ENCODE results near the gene NME4.
"Not testable (repeated sequence)": the region's sequence is repeated elsewhere in the genome, so short reads cannot be mapped to it uniquely, and the experiment has no call there.

The NME4 gene

GRCh38 chr16:386641-387156 is 10.3 kb upstream of the NME4 start:
- peaks cover under 1% of the 10 kb centered on the region; the same call in 1 of the 2 replicates for H3K9me3 ChIP-seq (ENCODE audit: insufficient read depth, low read length)
- no peak overlapping the region for H3K4me3 ChIP-seq (ENCODE audit: insufficient read length, low read depth)
- peaks cover 15% of the 10 kb centered on the region for H3K4me1 ChIP-seq (ENCODE audit: insufficient read depth, insufficient read length)
- no peaks in the 10 kb centered on the region for H3K36me3 ChIP-seq (ENCODE audit: insufficient read depth, insufficient read length, low read length)
- no peak overlapping the region for H3K9ac ChIP-seq (ENCODE audit: insufficient read length, low read depth)
- no peak for TF ChIP-seq ZNF274 (IDR thresholded peaks at IDR 0.05; ENCODE audit: low read depth, low read length)
- no peak for TF ChIP-seq SUZ12 (IDR thresholded peaks at IDR 0.05; ENCODE audit: extremely low read depth, insufficient read depth, insufficient read length)
- H3K27me3 ChIP-seq (ENCODE audit: insufficient read depth, insufficient read length): no peaks in the 10 kb centered on the region
- DNase-seq (ENCODE audit: low read depth, low spot score): no peak

DNA sequence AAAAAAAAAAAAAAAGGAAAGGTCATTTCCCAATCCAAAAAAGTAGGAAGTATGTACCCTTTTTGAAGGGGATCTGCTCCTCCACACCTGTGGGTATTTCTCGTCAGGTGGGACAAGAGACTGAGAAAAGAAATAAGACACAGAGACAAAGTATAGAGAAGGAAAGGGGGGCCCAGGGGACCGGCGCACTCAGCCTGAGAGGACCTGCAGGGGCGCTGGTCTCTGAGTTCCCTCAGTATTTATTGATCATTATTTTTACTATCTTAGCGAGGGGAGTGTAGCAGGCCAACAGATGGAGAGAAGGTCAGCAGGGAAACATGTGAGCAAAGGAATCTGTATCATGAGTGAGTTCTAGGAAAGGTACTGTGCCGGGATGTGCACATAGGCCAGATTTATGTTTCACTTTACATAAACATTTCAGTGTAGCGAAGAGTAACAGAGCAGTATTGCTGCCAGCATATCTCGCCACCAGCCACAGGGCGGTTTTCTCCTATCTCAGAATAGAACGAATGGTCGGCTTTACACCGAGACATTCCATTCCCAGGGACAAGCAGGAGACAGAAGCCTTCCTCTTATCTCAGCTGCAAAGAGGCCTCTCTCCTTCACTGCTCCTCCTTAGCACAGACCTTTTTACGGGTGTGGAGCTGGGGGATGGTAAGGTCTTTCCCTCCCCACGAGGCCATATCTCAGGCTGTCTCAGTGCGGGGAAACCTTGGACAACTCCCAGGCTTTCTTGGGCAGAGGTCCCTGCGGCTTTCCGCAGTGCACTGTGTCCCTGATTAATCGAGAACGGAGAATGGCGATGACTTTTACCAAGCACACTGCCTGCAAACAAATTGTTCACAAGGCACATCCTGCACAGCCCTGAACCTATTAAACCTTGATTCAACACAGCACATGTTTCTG is 9.0 kb upstream of the NME4 start:
- peaks cover 14% of the 10 kb centered on the region for H3K4me1 ChIP-seq (ENCODE audit: insufficient read depth, insufficient read length)
- not testable (repeated sequence) for H3K36me3 ChIP-seq (ENCODE audit: insufficient read depth, insufficient read length, low read length); DNase-seq (ENCODE audit: low read depth, low spot score); H3K4me3 ChIP-seq (ENCODE audit: insufficient read length, low read depth); H3K27me3 ChIP-seq (ENCODE audit: insufficient read depth, insufficient read length); H3K9ac ChIP-seq (ENCODE audit: insufficient read length, low read depth); H3K9me3 ChIP-seq (ENCODE audit: insufficient read depth, low read length)

DNA sequence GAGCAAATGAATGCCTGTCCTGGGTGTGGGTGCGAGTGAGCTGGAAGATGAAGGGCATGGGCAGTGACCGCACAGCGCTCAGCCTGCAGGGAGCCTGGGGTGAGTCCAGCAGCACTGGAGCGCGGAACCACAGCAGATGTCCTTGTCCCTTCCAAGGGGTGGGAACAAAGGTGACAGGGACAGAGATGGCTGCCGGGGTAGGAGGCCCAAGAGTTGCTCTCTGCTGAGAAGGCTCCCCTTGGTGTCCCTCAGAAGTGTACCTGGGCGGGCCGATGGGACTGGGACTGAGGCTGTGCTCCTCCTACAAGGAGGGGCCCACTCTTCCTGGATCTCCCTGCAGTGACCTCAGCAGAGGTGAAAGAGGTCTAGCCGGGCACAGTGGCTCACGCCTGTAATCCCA is 7.6 kb upstream of the NME4 start:
- Histone ChIP-seq H3K9me3 (ENCODE audit: insufficient read depth, low read length) (peaks cover 9% of the 10 kb centered on the region; the same call in 1 of the 2 replicates), H3K27me3 (ENCODE audit: insufficient read depth, insufficient read length) (no peaks in the 10 kb centered on the region), H3K36me3 (ENCODE audit: insufficient read depth, insufficient read length, low read length) (no peaks in the 10 kb centered on the region), H3K4me1 (ENCODE audit: insufficient read depth, insufficient read length) (peaks cover 6% of the 10 kb centered on the region), H3K9ac (ENCODE audit: insufficient read length, low read depth) (peak overlapping the region; percentile 29), H3K4me3 (ENCODE audit: insufficient read length, low read depth) (no peak overlapping the region)
- no peak for DNase-seq (ENCODE audit: low read depth, low spot score)
- TF ChIP-seq YY1 (IDR thresholded peaks at IDR 0.05; ENCODE audit: insufficient read depth, insufficient read length) (no peak), ZNF274 (IDR thresholded peaks at IDR 0.05; ENCODE audit: low read depth, low read length) (no peak), SUZ12 (IDR thresholded peaks at IDR 0.05; ENCODE audit: extremely low read depth, insufficient read depth, insufficient read length) (no peak)

- Histone ChIP-seq H3K36me3 (ENCODE audit: insufficient read depth, insufficient read length, low read length) (no peaks in the 10 kb centered on the region), H3K4me1 (ENCODE audit: insufficient read depth, insufficient read length) (peaks cover 4% of the 10 kb centered on the region), H3K9ac (ENCODE audit: insufficient read length, low read depth) (no peak overlapping the region), H3K27me3 (ENCODE audit: insufficient read depth, insufficient read length) (no peaks in the 10 kb centered on the region), H3K4me3 (ENCODE audit: insufficient read length, low read depth) (no peak overlapping the region), H3K9me3 (ENCODE audit: insufficient read depth, low read length) (peaks cover 9% of the 10 kb centered on the region; the same call in 1 of the 2 replicates)
- TF ChIP-seq YY1 (IDR thresholded peaks at IDR 0.05; ENCODE audit: insufficient read depth, insufficient read length): no peak
- TF ChIP-seq ZNF274 (IDR thresholded peaks at IDR 0.05; ENCODE audit: low read depth, low read length): no peak
- no peak for TF ChIP-seq SUZ12 (IDR thresholded peaks at IDR 0.05; ENCODE audit: extremely low read depth, insufficient read depth, insufficient read length)
- peak; percentile 80 for DNase-seq (ENCODE audit: low read depth, low spot score)
Measured at GRCh38 chr16:391885-392335, 5.1 kb upstream of the NME4 start.

DNA sequence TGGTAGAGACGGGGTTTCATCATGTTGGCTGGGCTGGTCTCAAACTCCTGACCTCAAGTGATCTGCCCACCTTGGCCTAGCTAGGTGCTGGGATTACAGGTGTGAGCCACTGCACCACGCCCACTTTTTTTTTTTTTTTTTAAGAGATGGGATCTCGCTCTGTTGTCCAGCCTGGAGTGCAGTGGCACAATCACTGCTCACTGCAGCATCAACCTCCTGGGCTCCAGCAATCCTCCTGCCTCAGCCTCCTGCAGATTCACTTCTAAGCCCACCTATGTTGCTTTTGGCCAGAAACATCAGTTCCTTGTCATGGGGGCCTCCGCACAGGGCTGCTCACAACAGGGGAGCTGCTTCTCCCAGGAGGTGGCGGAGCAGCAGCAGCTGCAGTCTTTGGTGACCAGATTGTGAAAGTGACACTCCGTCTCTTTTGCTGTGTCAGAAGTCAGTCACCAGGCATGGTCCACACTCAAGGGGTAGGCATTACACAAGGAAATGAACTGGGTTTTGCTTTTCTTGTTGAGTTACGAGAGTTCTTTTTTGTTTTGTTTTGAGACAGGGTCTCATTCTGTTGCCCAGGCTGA is 4.5 kb upstream of the NME4 start:
- peaks cover 3% of the 10 kb centered on the region for H3K4me1 ChIP-seq (ENCODE audit: insufficient read depth, insufficient read length)
- peaks cover 9% of the 10 kb centered on the region; the same call in 1 of the 2 replicates for H3K9me3 ChIP-seq (ENCODE audit: insufficient read depth, low read length)
- DNase-seq (ENCODE audit: low read depth, low spot score): no peak
- H3K9ac ChIP-seq (ENCODE audit: insufficient read length, low read depth): no peak overlapping the region
- no peaks in the 10 kb centered on the region for H3K36me3 ChIP-seq (ENCODE audit: insufficient read depth, insufficient read length, low read length)
- TF ChIP-seq YY1 (IDR thresholded peaks at IDR 0.05; ENCODE audit: insufficient read depth, insufficient read length) (no peak), ZNF274 (IDR thresholded peaks at IDR 0.05; ENCODE audit: low read depth, low read length) (no peak), SUZ12 (IDR thresholded peaks at IDR 0.05; ENCODE audit: extremely low read depth, insufficient read depth, insufficient read length) (no peak)
- no peaks in the 10 kb centered on the region for H3K27me3 ChIP-seq (ENCODE audit: insufficient read depth, insufficient read length)
- no peak overlapping the region for H3K4me3 ChIP-seq (ENCODE audit: insufficient read length, low read depth)

DNA sequence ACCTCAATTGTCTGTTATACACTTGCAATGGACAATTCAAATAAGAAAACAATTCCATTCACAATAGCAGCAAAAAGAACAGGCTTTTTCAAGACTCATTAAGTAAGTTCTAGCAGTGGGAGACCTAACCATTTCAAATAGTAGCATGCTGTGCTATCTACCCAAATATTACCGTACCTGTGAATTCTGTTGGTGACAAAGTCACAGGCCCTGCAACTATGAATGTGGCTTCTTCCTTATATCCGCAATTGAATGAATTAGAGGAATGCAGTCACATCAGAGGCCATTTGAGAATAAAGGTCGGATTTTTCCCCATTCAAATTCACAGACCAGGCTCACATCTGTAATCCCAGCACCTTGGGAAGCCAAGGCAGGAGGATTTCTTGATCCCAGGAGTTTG is 800 bp upstream of the NME4 start:
- no peak for DNase-seq (ENCODE audit: low read depth, low spot score)
- peaks cover 9% of the 10 kb centered on the region; the same call in 1 of the 2 replicates for H3K9me3 ChIP-seq (ENCODE audit: insufficient read depth, low read length)
- peak overlapping the region; percentile 81 for H3K9ac ChIP-seq (ENCODE audit: insufficient read length, low read depth)
- peaks cover 19% of the 10 kb centered on the region for H3K4me1 ChIP-seq (ENCODE audit: insufficient read depth, insufficient read length)
- H3K27me3 ChIP-seq (ENCODE audit: insufficient read depth, insufficient read length): no peaks in the 10 kb centered on the region
- H3K4me3 ChIP-seq (ENCODE audit: insufficient read length, low read depth): peak overlapping the region; percentile 52
- peaks cover 29% of the 10 kb centered on the region for H3K36me3 ChIP-seq (ENCODE audit: insufficient read depth, insufficient read length, low read length)
- no peak for TF ChIP-seq YY1 (IDR thresholded peaks at IDR 0.05; ENCODE audit: insufficient read depth, insufficient read length)
- TF ChIP-seq SUZ12 (IDR thresholded peaks at IDR 0.05; ENCODE audit: extremely low read depth, insufficient read depth, insufficient read length): no peak
- no peak for TF ChIP-seq ZNF274 (IDR thresholded peaks at IDR 0.05; ENCODE audit: low read depth, low read length)

DNA sequence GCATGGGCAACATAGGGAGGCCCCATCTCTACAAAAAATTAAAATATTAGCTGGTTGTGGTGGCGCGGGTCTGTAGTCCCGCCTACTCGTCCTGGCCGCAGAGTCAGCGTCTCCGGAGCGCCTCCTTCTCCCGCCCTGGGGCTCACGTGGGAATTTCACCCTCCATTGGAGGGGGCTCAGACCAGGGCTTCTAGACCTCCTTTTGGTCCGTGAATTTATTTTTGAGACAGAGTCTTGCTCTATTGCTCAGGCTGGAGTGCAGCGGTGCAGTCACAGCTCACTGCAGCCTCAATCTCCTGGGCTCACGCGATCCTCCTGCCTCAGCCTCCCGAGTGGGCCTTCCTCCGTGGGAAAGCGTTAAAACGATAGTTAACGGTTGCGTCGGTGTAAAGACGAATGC is 394 bp upstream of the NME4 start:
- TF ChIP-seq YY1 (IDR thresholded peaks at IDR 0.05; ENCODE audit: insufficient read depth, insufficient read length) (no peak), SUZ12 (IDR thresholded peaks at IDR 0.05; ENCODE audit: extremely low read depth, insufficient read depth, insufficient read length) (no peak), ZNF274 (IDR thresholded peaks at IDR 0.05; ENCODE audit: low read depth, low read length) (no peak)
- peak overlapping the region; percentile 81 for H3K9ac ChIP-seq (ENCODE audit: insufficient read length, low read depth)
- no peak for DNase-seq (ENCODE audit: low read depth, low spot score)
- peaks cover 9% of the 10 kb centered on the region; the same call in 1 of the 2 replicates for H3K9me3 ChIP-seq (ENCODE audit: insufficient read depth, low read length)
- no peaks in the 10 kb centered on the region for H3K27me3 ChIP-seq (ENCODE audit: insufficient read depth, insufficient read length)
- H3K4me3 ChIP-seq (ENCODE audit: insufficient read length, low read depth): peak overlapping the region; percentile 52
- peaks cover 29% of the 10 kb centered on the region for H3K36me3 ChIP-seq (ENCODE audit: insufficient read depth, insufficient read length, low read length)
- peaks cover 19% of the 10 kb centered on the region for H3K4me1 ChIP-seq (ENCODE audit: insufficient read depth, insufficient read length)
